DMS79 treated with DMSO at 0.1 percent for 48 hours (cell line): ENCODE results near the gene RBMY1A1.
"Not testable (repeated sequence)": the region's sequence is repeated elsewhere in the genome, so short reads cannot be mapped to it uniquely, and the experiment has no call there.

Experiments used
- DNase-seq: peaks from one replicate; lab custom pipeline; 2025; lab: John Stamatoyannopoulos, UW

RBMY1A1 gene

GRCh38 chrY:21534579-21534978 is at the start of gene RBMY1A1:
RBMY1A1 (plus strand) TSS chrY:21534879; CDS start chrY:21536892, 2,013 bp downstream.
- not testable (repeated sequence) for DNase-seq

- DNase-seq, result not testable (repeated sequence)
Measured at GRCh38 chrY:21511038-21511437, 23.6 kb upstream of the RBMY1A1 start, which contains the start of gene RBMY1B. RBMY1B (plus strand) TSS chrY:21511338; CDS start chrY:21513351, 2,013 bp downstream.

- not testable (repeated sequence) for DNase-seq
Measured at GRCh38 chrY:21559316-21559984, 24.8 kb downstream of the RBMY1A1 start.

DNA sequence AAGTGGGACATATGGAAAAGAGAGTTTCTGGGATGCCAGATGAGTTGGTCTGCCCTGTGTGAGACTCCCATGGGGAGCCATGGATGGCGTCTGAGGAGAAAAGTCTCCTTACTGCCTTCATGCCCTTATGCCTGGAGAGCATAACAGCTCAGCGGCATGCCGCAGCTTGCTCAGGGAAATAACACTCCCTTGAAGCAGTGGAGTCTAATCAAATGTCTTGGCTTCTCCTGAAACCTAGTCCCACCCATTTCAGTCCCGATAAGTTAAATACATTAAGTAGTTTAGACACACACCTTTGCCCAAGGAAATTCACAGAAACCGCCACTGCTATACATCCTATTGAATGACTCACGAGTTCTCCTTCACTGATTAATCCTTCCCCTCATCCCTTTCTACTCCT is 50.8 kb downstream of the RBMY1A1 start:
- DNase-seq, result no peak

DNA sequence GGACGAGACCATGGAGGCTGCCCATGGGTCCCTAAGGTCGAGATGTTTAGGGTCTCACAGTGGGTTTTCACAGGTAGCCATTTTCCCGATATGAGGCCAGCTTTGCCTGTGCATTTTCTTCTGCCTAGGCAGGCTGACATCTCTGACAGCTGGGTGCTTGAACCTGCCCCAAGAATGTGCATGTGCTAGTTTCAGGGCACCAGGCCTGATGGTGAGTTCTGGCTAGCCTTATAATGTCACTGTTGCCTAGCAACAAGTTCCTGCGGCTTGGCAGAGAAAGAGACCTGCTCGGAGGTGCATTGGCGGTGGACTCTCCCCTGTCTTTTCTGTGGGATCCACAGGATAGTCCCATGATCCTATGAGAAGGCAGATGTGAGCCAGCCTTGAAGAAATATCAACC is 51.8 kb downstream of the RBMY1A1 start:
- not testable (repeated sequence) for DNase-seq

DNA sequence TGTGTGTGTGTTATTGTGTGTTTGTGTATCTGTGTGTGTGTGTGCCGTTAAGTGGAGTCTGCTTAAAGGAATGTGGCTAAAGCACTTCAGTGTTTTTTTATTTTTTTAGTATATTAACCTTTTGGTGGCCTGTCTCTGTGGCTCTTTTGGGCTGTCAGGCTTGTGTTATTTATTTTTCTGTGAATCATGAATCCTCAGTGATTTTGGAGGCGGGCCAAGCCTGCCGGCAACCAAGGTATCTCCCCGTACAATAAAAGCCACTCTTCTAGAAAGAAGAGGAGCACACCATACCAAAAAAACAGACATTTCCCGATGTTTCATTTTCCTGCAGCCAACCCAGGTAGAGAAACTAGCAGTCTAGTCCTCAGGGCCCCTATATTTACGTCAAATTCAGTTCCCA is 57.4 kb downstream of the RBMY1A1 start:
- no peak for DNase-seq

DNA sequence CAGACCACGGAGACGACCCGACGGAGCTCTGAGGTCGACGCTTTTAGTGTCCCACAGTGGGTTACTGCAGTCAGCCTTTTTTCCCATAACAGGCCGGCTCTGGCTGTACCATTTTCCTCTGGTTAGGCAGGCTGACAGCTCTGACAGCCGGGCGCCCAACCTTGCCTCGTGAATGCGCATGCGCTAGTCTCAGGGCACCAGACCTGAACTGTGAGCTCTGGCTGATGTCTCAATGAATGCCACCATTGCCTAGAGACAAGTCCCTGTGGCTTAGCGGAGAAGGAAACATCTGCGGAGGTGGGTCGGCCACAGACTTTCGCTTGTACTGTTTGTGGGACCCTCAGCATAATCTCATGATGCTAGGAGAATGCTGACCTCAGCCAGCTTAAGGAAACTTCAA is 61.6 kb downstream of the RBMY1A1 start:
- DNase-seq, result not testable (repeated sequence)
